Activated CD4-positive, alpha-beta T cell treated with anti-CD3 and anti-CD28 coated beads, Interleukin-2, amount 50 U/mL, for 4 hours (primary cell): ENCODE measurements around the gene SASH1.

Source experiments
- DNase-seq, 2 experiments: peaks; one replicate each; pipeline ENCODE4 v3.0.0-alpha.2; 2020

Gene SASH1

DNA sequence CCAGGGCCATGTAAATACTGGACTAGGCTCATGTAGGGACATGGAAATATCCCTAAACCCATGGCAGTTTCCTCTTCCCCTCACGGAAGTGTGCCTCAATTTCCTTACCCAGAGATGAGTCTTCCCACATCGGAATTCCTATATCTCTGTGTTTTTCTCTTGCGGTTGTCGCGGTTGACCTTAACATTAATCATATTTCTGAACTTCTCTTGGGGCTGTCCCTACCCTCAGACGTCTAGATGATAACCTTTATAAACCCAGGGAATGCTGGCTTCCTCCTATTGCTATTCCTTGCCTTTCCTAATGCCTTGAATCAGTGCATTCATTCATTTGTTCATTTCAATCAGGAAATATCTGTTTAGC lies 160.1 kb downstream of the SASH1 start:
- DNase-seq = no peak

- DNase-seq = no peak
Observed at GRCh38 chr6:148503703-148504102, 161.1 kb downstream of the SASH1 start.

DNA sequence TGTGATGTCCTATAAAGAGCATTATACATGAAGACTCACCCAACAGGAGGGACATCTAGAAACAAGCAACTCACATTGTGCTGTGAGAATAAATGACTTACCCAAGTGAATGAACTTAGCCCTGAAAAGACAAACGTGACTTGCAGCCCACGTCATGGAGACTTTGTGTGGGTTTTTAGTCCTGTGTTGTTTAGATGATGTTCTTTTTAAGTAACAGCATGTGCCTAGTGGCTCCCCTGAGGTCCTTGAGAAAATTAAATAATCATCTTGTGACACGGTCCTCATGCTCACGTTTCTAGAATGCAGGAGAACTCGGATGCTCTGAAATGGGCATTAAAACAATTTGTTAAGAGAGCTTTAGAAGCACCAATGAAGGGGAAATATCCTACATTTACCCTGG lies 165.1 kb downstream of the SASH1 start:
- DNase-seq = no peak

GRCh38 chr6:148508401-148509041 lies 165.9 kb downstream of the SASH1 start:
- no peak for DNase-seq

DNA sequence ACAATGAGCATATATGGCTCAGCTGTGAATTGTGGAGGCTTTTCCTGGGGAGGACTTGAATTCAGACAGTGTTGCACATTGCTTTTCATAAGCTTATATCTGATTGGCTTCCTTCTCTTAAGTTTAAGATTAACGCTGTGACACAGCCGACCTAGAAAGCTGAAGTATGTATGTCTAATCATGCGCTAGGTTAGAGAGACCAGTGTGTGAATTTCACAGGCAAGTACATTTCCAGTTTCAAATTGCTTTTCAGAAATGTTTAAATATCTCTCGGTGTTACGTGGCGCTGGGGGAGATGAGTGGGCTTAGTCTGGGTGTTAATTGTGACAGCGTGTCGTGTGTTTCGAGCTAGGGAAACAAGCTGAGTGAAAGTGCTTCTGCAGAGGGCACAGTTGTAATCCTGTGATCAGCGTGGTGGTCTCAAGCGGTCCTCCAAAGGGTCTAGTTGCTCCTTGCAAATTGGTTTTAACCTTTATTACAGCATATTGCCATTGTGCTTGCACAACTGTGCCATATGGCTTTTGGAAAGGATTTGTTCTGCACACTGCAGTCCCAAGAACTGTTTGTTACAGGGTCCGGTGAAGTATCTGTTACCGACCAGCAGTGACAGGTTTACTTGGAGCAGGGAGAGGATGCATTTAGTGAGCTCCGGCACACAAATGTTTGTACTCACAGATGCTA lies 166.6 kb downstream of the SASH1 start:
- no peak for DNase-seq

GRCh38 chr6:148509800-148510581 lies 167.4 kb downstream of the SASH1 start:
- no peak for DNase-seq

DNA sequence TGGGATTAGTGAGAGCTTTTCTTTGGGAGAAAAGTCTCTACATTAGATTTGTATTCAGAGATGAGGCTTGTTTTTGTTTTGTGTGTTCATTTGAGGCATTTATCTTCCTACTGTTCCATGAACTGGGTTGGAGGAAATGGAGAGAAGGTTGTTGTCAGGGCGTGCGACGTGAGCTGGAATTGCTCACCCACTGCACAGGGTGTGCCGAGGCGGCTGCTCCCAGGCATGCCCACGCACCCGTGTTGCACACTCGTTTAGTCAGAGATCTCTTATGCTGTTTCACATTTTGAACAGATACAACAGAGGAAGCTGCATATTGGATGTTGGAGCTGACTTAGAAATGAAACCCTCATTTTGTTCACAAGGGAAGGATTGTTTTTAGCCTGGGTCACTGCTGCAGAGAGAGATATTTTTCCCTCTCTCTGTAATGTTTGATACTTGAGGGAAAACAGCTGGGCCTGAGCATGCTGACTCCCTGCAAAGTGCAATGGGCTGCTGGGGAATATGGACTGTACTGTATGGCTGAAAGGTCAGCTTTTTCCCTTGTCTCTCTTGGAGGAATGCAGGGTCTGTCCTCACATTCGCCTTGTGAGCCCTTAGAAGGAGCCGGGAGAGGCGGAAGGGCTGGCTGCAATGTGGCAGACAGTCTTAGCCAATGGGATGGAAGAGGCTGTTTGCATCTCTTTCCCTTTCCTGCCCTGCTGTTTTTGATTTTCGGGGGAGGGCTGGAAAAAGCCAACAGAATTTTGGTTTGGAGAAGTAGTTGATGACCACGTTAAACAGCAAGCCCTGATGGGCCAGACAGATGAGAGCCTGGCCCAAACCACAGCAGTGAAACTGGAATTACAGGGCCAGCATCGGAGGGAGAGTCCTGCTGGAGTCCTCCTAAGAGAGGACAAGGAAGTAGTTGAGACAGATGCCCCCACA lies 170.8 kb downstream of the SASH1 start:
- no peak for DNase-seq

DNA sequence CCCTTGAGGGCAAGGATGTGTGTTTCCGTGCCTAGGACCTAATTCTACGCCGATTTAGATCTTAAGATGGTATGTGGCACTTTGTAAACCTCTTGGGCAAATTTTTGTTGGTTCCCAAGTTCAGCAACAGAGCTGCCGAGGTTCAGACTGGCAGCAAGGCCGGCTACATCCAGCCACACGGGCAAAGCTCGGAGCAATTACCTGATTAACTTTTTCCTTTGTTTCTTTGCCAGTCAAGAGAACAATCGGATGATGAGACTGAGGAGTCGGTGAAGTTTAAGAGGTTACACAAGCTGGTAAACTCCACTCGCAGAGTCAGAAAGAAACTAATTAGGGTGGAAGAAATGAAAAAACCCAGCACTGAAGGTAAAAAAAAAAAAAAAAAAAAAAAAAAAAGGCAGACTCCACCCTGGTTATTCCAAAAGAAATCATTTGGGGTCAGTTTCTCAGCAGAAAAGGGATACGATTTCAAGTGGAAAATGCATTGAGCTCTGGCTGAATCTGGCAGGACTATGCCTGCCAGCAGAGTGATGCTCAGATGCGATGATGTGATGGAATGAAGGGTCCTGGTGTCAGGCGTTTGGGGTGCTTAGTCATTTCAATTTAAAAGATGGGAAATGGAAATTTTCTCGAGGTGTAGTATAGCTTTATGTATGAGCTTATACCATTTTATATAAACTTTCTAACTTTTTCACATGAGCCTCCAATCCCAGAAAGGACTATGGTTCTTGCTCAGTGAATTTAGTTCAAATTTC lies 171.6 kb downstream of the SASH1 start:
- no peak for DNase-seq

GRCh38 chr6:148516217-148516616 lies 173.6 kb downstream of the SASH1 start:
- no peak for DNase-seq

GRCh38 chr6:148516617-148517016 lies 174.0 kb downstream of the SASH1 start:
- no peak for DNase-seq

- DNase-seq = no peak
Observed at GRCh38 chr6:148517470-148517869, 174.8 kb downstream of the SASH1 start.

DNA sequence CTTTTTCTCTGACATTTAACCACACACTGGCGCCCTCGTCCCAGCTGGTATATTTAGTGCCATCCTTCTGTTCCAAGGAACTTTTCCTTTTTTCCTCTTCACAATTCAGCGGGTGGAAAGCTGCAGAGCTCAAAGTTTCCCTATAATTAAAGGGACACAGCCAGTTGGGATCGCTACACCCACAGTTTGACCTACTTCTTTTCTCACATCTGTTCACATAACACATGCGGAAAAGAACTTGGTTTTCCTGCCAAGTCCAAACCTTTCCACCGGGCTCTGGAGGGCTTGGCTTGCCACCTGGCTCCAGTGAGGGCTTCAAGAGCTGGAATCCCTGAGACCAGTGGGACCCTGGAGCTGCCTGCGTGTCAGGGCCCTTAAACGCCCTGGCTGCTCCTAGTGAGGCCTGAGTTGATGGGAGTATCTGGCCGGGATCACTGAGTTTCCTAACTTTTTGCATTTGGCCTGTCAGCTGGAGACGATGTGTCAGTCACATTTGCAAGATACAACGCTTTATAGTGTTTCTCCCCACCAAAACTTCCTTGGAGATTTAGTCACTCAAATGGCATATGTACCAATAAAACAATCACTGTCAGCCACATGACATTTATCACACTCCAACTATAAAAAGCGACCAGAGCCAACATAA lies 176.0 kb downstream of the SASH1 start:
- DNase-seq = no peak

DNA sequence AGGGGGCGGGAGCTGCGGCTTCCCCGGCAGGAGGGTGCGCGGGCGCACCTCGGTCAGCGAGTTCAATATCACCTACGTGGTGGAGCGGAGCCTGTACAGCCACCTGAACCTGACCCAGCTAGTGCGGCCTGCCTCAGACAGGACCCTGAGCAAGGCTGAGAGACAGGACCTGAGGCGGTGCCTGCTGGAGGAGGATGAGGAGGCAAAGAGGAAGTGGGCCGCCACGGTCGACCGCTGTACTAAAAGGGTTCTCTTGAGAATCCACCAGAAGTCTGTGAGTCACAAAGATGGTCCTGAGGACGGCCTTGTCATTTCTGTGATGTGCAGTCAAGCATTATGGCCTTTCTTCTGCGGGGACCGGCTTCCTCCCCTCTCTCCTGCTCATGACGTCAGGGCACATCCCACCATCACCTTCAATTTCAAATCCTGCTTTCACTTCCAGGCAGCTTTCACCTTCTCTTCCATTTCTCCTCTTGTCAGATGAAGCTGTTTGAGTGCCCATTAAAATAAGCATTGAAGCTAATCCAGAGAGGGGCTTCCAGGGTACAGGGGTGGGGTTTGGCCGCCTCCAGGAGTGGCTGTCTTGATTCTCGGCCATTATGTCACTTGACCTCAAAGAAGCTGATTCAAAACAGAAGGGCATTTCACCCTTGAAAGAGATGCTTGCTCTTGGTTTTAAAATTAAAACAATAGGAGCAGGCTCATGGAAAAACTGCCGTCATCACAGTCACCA lies 177.6 kb downstream of the SASH1 start:
- DNase-seq = no peak

GRCh38 chr6:148521158-148521557 lies 178.5 kb downstream of the SASH1 start:
- no peak for DNase-seq

- no peak for DNase-seq
Observed at GRCh38 chr6:148521586-148521985, 178.9 kb downstream of the SASH1 start.

DNA sequence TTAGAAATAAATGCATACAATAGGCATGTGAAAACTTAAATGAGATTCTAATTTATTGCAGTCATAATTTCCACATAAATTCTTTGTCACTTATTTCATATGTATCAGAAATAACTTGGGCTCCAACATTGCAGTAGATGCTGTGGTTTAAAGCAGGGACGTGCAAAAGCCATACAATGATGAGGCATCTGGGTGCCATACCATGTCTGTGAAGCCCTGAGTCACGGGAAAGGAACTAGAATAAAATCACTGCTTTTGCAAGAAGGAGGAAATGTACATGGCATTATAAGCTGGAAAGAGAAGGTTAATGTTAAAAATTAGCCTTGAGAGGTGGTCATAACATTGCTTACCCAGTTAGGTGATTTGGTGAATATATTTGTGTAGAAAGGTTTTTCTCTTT lies 180.4 kb downstream of the SASH1 start:
- no peak for DNase-seq

DNA sequence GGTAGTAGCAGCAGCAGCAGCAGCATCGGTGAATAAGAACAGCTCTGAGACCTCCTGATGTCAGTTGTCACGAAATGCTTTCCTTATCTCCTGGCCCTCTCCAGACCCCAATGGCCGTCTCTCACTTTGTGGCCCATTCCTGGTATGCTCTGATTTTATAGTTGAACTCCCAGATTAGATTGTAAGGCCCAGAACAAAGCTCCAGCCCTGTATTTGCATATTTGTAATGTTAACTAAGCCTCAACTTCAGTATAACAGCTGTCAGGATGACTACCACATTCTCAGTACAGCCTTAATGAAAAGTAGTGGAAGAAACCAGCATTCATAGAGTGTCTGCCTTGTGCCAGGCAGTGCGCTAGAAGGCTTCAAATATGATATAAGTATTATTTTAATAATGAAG lies 180.9 kb downstream of the SASH1 start:
- no peak for DNase-seq

DNA sequence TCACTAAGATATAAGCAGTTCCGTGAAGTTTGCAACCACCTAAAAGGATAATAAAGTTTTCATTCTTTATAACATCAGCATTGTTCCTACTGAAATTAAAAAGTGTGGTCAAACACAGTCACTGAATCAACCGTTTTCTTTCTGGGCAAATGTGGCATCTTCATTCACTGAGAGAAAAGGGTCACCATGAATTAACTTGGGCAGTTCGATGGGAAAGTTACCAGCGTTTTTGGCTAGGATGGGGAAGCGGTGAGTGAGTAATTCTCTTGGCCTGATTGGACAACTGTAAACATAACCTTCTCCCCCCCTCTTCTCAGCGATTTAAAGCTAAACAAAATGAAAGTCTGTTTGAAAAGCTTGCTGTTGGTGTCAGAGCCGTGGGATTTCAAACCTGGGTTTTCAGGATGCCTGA lies 181.8 kb downstream of the SASH1 start:
- no peak for DNase-seq

- DNase-seq = no peak
Observed at GRCh38 chr6:148524976-148525375, 182.3 kb downstream of the SASH1 start.

- no peak for DNase-seq
Observed at GRCh38 chr6:148525453-148525852, 182.8 kb downstream of the SASH1 start.

DNA sequence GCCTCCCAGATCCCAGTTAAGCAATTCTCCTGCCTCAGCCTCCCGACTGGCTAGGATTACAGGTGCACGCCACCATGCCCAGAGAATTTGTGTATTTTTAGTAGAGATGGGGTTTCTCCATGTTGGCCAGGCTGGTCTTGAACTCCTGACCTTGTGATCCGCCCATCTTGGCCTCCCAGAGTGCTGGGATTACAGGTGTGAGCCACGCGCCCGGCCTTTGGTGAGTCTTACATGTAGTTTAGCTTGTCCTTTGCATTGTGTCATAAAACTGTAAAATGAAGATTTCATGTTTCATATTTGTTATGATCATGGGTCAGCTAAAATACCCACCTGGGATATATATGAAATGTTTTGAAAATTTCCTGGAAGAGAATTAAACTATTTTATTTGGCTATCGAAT lies 183.5 kb downstream of the SASH1 start:
- DNase-seq = no peak
